HG03565 (cell line): ENCODE data around the gene KLHL29.

Experiments
- ATAC-seq: cut with Tn5 transposase; IDR thresholded peaks from one replicate; pipeline ENCODE4 v1.9.1; 2021; ENCODE audit warnings: mild to moderate bottlenecking, moderate library complexity; ENCODE audit not compliant: unreplicated experiment

KLHL29 gene

DNA sequence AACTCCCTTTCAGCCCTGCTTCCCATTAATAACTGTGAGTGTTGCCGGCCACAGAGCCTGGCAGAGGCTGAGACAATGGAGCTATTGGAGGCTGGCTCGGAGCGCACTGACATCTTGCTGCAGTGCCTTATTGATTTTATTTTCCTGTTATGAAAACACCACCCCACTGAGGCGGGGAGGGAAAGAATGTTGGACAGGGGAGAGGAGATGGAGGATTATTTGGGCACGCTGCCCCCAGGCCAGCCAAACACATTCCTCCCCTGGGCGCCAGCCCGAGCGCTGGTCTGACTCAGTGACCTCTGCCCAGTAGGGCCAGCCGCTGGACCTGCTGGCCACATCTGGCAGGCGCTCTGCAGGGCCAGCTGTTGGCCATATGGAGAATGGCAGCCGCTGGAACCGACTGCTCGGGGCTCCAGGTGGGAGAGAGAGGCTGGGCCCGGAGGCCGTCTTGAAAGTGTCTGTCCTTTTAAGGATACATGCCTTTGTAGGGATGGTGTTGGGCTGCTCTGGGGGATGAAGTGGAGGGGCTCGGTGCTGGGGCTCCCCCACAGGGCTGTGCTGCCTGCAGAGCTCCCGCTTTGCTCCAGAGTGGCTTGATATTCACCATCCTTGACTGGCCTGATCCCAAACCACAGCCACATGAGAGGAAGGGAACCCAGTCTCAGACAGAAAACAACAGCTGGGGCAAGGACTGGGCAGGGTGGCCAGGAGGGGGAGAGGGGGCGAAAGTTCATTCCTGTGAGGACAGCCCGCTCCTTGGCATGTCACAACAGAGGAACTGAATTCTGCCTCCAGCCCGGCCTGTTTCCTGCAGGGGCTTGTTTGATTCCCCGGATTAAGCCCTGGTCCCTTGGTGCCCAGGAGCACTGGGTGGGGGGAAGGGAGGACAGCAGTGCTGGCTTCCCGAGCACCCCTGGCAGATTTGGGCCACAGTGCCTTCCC, 179.0 kb downstream of the KLHL29 start:
- no peak for ATAC-seq

GRCh38 chr2:23564615-23564960, 179.6 kb downstream of the KLHL29 start:
- ATAC-seq: no peak

DNA sequence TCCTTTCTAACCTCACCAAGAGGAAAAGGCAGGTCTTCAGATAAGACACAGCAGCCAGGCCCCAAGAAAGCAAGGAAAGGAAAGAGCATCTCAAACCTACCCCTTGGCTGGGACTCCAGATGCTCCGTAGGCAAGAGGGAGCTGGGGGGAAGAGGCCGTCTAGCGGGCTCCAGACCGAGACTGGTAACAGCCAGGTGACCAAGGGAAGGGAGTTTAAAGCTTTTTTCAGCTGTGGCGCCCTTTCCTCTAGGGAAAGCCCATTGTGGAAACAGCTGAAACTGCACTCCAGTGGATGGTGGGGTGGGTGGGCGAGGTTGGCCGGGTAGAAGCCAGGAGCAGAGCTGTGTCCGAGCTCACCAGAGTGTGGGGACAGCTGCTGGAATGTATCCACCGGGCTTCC, 180.4 kb downstream of the KLHL29 start:
- no peak for ATAC-seq

DNA sequence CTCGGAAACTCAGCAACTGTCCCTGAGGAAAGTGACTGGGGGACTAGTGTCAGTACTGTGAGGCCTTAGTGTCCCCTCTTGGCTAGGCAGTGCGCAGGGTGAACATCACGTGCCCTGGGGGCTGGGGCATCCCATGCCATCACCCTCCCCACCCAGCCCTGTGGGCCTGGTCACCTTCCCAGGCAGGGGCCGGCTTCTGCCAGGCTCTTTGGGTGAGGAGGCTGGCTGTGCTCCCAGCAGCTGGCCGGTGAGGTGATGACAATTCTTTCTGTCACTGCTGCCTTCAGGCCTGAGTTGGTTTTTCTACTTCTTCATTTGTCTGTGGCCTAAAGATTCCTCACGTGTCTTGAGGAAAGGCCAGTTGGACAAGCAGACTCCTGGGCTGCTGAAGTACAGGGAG, 180.8 kb downstream of the KLHL29 start:
- no peak for ATAC-seq

GRCh38 chr2:23566241-23567142, 181.5 kb downstream of the KLHL29 start:
- ATAC-seq: no peak

DNA sequence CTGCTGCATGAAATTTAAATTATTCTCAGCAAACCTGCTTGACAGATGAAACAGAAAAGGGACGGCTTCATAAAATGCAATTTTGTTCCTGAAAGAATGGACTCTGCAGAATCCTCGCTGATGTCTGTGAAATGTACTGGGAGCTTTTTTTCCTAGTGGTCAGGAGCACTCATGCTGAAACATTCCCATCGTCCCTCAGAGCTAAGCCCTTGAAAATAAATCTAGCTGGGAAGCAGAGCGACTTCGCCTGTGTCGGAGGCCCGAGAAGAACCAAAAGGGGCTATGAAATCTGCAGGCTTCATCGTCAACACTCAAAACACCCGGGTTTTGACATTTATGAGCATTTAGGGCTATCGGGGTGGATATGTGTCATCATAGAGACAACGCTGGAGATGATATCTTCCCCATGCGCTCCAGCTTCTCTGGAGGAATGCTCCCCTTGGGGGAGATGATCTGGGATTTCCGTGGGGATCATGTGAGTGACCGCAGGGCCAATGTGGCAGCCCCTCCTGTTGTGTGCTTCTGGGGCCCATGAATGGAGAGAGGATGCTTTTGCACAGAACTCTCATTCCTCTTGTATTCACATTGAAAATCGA, 182.3 kb downstream of the KLHL29 start:
- no peak for ATAC-seq

DNA sequence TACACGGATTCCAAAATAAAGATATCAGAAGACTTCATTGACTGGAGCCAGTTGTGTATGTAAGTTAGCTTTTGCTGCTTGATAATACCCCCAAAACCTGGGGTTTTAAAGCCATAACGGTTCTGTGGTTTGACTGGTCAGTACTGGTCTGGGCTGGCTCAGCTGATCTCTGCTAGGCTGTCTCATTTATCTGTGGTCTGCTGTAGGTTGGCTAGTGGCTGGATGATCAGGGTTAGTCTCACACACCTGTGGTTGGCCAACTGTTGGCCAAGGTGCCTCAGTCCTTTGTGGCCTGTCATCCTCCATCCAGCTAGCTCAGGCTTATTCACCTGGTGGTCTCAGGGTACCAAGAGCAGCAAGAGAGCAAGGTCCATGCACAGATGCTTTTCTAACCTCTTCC, 183.2 kb downstream of the KLHL29 start:
- no peak for ATAC-seq

GRCh38 chr2:23568626-23569190, 183.7 kb downstream of the KLHL29 start:
- no peak for ATAC-seq

DNA sequence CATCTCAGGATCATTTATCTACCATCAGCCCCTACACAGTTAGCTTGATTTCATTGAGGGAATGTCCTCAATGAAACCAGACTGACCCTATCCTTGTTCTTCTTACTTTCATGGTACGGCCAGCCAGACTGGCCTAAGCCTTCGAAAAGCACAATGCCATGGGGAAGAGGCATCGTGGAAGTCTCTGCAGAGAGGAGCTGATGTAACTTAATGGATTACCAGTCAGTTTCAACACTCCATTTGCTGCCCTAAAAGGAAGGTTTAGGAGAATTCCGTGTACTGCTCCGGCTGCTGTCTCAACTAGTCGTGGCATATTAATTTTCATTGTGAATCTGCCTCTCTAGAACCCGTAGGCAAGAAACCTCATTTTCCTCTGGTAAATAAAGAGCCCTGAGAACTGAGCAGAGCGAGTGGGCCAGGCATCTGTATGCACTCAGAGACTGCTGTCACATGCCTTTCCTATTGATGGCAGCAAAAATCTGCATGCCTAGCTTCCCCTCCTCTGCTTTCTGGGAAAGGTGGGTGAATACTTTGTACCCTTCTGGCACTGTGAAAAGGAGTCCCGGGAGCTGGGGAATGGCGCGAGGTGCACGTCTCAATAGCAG, 184.9 kb downstream of the KLHL29 start:
- ATAC-seq: no peak

DNA sequence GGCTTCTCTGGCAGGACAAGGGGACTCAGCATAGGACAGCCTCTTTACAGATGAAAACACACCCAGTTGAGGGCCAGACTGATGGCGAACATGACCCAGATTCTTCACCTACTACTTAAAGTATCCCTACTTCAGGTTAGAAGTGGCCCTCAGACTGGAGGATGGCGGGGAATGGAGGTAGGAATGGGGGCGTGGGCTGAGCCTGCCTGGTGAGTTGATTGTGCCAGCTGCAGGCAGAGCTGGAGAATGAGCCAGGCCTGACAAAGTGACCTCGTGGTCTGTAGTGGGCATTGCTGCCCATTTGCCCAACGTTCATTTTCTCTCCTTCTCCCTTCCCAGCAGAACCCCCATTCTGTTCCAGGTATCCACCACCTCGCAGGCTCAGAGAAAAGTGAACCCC, 186.1 kb downstream of the KLHL29 start:
- no peak for ATAC-seq

DNA sequence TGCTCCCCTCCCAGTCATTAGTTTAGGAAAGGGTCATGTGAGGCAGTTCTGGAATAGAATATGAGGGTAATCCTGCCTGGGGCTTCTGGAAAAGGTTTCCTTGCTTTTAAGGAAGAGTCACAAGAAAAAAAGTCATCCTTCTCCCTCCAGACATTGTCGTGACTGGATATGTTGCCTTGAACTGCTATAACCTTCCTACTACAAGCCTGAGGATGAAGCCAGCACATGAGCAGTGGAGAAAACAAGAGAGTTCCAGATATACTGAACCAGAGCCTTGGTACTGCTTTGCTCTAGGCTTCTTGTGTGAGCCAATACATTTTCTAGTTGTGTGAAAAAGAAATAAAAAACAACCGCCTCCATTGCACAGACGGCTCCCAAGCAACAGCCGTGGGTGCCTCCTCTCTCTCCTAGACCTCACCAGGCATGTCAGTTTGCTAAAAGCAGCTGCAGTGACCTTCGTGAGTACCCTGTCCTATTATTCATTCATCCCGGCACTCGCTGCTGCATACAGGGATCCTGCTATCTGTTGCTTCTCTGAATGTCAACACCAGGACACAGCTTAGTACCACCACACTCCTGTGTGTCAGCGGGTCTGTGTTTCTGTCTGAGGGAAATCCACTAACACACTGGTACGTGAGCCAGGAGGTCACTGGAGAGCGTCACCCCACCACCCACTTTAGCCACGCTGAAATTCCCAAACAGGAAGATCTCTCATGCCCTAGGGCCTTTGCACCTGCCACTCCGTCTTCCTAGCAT, 186.7 kb downstream of the KLHL29 start:
- no peak for ATAC-seq

- no peak for ATAC-seq
These were observed 190.1 kb downstream of the KLHL29 start for GRCh38 chr2:23574919-23575654.

DNA sequence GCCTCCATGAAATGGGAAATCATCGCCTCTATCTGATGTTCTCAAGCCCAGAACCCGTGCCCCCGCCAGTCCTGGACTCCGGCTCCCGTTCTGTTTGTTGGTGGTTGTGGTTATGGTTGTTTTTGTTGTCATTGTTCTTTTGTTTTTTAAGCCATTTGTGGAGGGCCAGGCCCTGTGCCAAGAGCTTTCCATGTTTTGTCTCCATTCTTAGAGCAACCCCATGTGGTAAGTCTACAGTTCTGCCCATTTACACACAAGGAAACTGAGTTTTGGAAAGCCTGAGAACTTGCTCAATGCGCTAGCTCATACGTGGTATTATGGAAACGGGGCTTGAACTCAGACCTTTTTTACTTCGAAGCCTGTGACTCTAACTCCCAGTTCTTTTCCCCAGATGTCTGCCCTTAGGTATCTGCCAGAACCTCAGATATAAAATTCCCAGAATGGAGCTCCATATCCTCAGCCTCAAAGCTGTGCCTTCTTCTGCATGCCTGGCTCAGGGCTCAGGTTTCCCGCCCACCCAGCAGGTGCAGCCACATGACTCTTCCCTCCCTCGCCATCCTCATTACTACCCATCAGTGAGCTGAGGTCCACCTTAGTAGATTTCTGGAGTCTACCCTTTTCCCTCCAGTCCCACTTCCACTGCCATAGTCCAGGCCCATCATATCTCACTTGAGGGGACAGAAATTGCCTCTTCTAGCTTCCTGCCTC, 194.1 kb downstream of the KLHL29 start:
- ATAC-seq: no peak

GRCh38 chr2:23579674-23580073, 194.7 kb downstream of the KLHL29 start:
- ATAC-seq: no peak

- ATAC-seq: no peak
These were observed 198.5 kb downstream of the KLHL29 start for GRCh38 chr2:23583467-23583866.

GRCh38 chr2:23584054-23584745, 199.2 kb downstream of the KLHL29 start:
- ATAC-seq: no peak

- no peak for ATAC-seq
These were observed 200.5 kb downstream of the KLHL29 start for GRCh38 chr2:23585273-23586170.
